ENCODE measurements around the gene DYNAP. TPM values are rescaled to one million over a fixed set of nuclear protein-coding genes. Genes with fewer than 3 reads are reported as not detected.

The DYNAP gene, protein sequence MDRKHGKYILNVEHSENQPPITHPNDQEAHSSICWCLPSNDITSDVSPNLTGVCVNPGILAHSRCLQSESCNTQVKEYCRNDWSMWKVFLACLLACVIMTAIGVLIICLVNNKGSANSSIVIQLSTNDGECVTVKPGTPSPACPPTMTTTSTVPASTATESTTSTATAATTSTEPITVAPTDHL
- not detected in 2 replicates for total RNA-seq (2014; rRNA removed; shearing (Covaris generic))

DNA sequence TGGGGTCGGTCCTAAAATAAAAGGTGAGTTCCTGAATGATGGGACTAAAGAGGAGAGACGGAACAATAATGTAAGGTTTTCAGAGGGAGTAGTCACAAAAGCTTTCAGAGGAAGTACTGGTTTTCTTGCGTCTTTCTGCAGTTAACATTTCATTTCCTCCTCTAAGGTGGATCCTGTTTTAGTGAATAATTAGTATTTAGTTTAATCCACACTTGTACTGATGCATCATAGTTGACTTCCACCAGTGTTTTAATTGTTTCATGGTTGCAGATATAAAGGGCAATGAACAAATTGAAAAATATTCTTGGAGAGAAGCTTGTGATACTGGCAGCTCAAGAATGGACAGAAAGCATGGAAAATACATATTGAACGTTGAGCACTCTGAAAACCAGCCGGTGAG lies at the start of gene DYNAP:
TSS of gene DYNAP (plus strand) at position 301 of the 400 bp plus-strand sequence. CDS start at position 339, 38 bp downstream.
- Histone ChIP-seq H3K36me3 (replicated peaks; ENCODE audit: control insufficient read depth, insufficient read depth, low read length) (no peaks in the 10 kb centered on the region), H3K4me3 (ENCODE audit: insufficient read depth, low read depth, low read length) (no peak within 1 kb of the TSS), H3K27me3 (ENCODE audit: control insufficient read depth, insufficient read depth, low read length) (no peaks in the 10 kb centered on the region)
- DNase-seq: no peak

DNA sequence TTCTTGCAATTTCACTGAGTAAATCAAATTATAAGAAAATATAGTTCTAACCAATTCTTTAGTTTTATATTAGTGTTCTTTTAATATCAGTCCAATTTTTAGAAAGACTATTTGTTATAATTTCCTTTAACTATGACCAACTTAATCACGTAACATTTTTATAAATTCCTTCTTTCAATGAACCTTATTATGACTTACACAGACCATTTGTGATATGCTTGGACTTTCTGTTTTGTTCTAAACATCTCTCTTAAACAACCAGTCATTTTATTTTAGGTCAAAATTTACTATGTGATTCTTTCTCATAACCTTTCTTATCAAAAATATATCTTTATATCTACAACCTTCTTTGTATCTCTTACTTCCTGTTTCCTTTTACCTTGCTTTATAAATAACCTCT lies 39.5 kb upstream of the DYNAP start:
- DNase-seq: no peak
- Histone ChIP-seq H3K27me3 (ENCODE audit: control insufficient read depth, insufficient read depth, low read length) (no peaks in the 10 kb centered on the region), H3K36me3 (replicated peaks; ENCODE audit: control insufficient read depth, insufficient read depth, low read length) (no peaks in the 10 kb centered on the region; the same call in 1 of the 2 replicates), H3K4me3 (ENCODE audit: insufficient read depth, low read depth, low read length) (no peak overlapping the region)

DNA sequence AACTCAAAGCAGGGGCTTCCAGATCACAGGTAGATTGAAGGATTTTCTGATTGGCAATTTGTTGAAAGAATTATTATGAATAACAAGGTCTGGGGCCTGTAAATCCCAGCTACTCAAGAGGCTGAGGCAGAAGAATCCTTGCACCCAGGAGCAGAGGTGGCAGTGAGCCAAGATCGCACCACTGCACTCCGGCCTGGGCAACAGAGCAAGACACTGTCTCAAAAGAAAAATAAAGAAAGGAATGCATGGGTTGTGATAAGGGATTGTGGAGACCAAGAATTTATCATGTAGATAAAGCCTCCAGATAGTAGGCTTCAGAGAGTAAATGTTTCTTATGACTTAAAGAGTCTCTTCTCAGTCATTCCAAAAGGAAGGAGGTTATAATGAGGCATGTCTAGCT lies 35.8 kb upstream of the DYNAP start:
- DNase-seq: no peak
- Histone ChIP-seq H3K4me3 (ENCODE audit: insufficient read depth, low read depth, low read length) (no peak overlapping the region), H3K27me3 (ENCODE audit: control insufficient read depth, insufficient read depth, low read length) (no peaks in the 10 kb centered on the region), H3K36me3 (replicated peaks; ENCODE audit: control insufficient read depth, insufficient read depth, low read length) (no peaks in the 10 kb centered on the region; the same call in 1 of the 2 replicates)

DNA sequence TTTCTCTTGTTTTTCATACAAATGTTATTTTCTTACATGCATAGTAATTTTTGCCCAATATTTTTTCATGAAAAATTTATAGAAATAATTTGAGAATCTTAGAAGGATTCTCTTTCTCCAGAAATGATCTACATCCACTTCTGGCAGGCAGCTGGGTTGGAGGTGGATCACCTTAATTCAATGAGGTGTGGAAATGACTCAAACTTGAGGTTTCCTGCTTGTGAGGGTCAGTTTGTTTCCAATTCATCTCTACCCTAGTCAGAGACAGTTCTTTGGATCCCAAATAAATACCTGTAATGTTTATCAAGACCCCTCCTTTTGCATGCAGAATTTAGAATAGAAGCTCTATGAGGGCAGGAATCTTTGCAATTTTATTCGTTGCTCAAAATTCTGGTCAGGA lies 35.0 kb upstream of the DYNAP start:
- no peak for DNase-seq
- no peaks in the 10 kb centered on the region for H3K27me3 ChIP-seq (ENCODE audit: control insufficient read depth, insufficient read depth, low read length)
- no peaks in the 10 kb centered on the region; the same call in 1 of the 2 replicates for H3K36me3 ChIP-seq (replicated peaks; ENCODE audit: control insufficient read depth, insufficient read depth, low read length)
- H3K4me3 ChIP-seq (ENCODE audit: insufficient read depth, low read depth, low read length): no peak overlapping the region

DNA sequence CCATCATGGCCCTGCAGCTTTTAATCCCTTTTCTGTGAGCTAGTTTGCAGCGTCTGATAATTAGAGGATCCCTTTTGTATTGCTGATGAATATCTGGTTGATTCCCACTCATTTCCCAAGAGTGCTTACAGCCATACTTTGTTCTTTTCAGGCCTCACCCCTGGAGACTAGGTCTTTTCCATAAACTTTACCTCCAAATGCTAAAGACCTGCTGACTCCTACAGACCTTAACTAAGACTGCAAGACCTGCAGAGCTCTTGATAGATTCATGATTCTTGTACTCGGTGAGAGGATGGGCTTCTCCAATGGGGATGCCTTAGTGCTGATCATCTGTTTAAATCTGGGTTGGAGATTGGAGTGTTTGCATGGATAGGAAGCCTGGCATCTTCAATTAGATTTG lies 33.1 kb upstream of the DYNAP start:
- Histone ChIP-seq H3K36me3 (replicated peaks; ENCODE audit: control insufficient read depth, insufficient read depth, low read length) (no peaks in the 10 kb centered on the region; the same call in 1 of the 2 replicates), H3K27me3 (ENCODE audit: control insufficient read depth, insufficient read depth, low read length) (no peaks in the 10 kb centered on the region), H3K4me3 (ENCODE audit: insufficient read depth, low read depth, low read length) (no peak overlapping the region)
- DNase-seq: peak; percentile 1

DNA sequence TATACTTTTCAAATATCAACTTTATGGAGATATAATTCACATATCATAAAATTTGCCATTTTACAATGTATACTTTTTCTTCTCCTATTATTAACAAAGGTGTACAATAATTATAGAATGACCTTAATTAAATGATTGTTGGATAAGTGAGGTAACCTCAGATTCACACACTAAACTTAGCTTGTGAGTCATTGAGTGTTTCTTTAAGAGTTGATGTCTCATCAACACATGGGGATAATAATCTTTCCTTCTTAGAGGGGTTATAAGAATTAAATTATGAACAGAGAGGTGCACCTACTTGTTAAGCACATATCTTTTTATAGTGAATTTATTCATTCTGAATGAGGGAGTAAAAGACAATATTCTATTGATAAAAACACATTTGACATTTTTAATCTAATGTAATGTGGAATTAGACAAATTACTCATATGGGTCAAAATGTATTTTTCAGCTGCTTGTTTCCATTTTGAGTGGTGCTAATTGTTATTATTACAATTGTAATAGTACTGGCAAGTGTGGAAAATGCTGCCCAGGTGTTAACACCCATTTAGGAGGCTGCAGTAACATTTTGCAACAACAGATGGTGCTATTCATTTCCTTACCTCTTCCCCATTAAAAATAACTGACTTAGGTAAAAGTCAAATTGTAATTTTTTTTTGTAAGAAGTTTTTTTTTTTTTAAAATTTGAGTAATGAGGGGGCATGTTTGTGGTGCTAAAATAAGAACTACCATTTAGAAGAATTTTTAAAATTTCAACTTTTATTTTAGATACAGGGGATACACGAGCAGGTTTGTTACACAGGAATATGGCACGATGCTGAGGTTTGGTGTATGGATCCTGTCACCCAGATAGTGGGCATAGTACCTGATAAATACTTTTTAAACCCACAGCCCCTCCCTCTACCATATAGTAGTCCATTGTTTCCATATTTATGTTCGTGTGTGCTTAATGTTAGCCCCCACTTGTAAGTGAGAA lies 32.1 kb upstream of the DYNAP start:
- DNase-seq: no peak
- Histone ChIP-seq H3K36me3 (replicated peaks; ENCODE audit: control insufficient read depth, insufficient read depth, low read length) (no peaks in the 10 kb centered on the region), H3K27me3 (ENCODE audit: control insufficient read depth, insufficient read depth, low read length) (no peaks in the 10 kb centered on the region), H3K4me3 (ENCODE audit: insufficient read depth, low read depth, low read length) (no peak overlapping the region)

DNA sequence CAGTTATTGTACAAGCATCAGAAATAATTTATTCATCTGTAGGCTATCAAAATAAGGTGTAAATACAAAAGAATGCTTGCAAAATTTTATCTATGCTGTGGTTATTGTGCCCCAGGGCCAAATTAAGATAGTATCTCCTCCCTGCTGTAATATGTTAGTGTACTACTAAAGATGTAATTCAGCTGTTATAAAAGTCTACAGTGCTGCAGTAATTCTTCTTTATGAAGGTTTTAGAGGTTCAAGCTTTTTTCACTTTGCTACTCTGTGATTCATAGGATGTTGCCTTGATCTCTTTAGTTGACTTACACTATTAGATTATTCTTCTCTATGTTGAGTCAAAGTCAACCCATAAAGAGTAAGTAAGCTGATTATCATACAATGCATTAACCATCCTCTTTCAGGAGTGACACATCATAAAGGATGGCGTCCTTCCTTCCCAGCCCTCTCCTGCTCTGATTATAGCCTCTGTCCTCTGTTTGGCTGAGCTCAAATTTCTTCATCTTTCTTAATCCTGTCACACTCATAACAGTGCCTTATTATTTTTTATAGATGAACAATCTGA lies 29.3 kb upstream of the DYNAP start:
- Histone ChIP-seq H3K4me3 (ENCODE audit: insufficient read depth, low read depth, low read length) (no peak overlapping the region), H3K36me3 (replicated peaks; ENCODE audit: control insufficient read depth, insufficient read depth, low read length) (no peaks in the 10 kb centered on the region), H3K27me3 (ENCODE audit: control insufficient read depth, insufficient read depth, low read length) (no peaks in the 10 kb centered on the region)
- DNase-seq: no peak

DNA sequence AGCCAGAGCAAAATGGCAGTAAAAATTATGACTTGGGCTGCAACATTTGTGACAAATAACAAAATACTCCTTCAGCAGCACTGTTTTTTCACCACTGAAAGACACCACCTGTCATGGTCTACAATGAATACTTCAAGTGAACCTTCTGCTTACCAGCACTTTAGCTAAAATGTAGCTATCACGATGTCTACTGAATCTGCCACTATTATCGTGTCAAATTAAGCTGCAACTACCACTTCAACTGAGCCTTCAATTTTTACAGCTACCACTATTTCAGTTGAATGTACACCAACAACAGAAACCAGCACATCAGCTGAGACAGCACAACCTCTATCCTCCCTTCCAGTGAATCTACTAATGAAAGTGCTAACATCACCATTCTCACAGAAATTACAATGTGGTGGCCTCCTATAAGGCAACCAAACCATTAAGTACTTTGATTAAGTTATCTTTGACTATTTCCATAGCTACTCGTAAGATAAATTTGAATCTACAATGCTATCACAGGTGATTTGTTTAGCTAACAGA lies 10.8 kb upstream of the DYNAP start:
- H3K4me3 ChIP-seq (ENCODE audit: insufficient read depth, low read depth, low read length): no peak overlapping the region
- no peak for DNase-seq

DNA sequence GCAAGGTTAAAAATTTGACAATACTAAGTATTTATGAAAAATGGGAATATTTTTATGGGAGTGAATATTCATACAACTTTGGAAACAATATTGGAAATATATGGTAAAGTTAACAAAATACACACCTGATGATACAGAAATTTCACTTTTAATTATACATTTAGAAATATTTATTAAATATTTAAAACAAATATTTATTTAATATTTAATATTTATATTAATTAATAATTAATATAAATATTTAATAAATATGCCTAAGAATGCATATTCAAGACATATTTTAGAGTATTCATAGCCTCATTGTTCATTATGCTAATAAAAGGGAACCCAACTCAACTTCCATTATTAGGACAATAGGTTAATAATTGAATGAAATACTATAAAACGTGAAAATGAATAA lies 7.0 kb upstream of the DYNAP start:
- H3K4me3 ChIP-seq (ENCODE audit: insufficient read depth, low read depth, low read length): no peak overlapping the region
- no peak for DNase-seq
- H3K27me3 ChIP-seq (ENCODE audit: control insufficient read depth, insufficient read depth, low read length): no peaks in the 10 kb centered on the region
- H3K36me3 ChIP-seq (replicated peaks; ENCODE audit: control insufficient read depth, insufficient read depth, low read length): no peaks in the 10 kb centered on the region

More for the DNA sequence above, 10.8 kb upstream of the DYNAP start:
- no peaks in the 10 kb centered on the region for H3K36me3 ChIP-seq (replicated peaks; ENCODE audit: control insufficient read depth, insufficient read depth, low read length)
- no peaks in the 10 kb centered on the region for H3K27me3 ChIP-seq (ENCODE audit: control insufficient read depth, insufficient read depth, low read length)

DNA sequence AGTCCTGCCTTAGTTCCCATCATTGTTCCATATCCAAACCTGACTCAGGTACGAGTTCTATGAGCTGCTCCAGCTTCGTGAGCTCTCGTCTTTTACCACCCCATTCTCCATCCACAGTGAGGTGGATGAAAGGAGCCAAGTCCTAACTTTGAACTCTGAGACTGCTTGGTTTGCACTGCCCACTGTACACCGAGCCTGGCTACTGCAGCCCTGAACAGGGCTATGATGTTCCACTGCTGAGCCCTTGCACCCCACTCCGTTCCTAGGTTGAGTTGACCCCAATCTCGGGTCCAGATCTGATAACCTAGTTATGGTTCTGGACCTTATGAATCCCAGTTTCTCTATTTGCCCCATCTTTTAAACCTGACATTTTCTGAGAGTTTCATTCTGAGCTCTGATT lies 5.3 kb upstream of the DYNAP start:
- no peak overlapping the region for H3K4me3 ChIP-seq (ENCODE audit: insufficient read depth, low read depth, low read length)
- DNase-seq: no peak
- H3K36me3 ChIP-seq (replicated peaks; ENCODE audit: control insufficient read depth, insufficient read depth, low read length): no peaks in the 10 kb centered on the region
- no peaks in the 10 kb centered on the region for H3K27me3 ChIP-seq (ENCODE audit: control insufficient read depth, insufficient read depth, low read length)

DNA sequence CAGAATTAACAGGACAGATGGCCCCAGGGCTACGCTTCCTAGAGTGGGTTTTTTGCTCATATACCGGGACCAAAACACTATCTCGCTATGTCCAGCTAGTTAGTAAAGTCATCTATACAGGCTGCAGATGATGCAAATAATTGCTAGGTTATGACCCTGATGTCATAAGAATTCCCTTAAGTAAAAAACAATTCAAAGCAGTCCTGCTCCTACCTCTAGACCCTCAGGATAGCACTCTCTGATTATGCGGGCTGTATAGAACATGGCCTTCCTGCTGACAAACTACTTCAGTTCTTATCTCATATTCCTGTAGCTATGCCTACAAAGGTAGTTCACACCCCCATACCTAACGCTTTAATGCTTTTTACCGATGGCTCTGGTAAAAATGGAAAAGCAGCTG lies 13.2 kb downstream of the DYNAP start:
- no peaks in the 10 kb centered on the region for H3K36me3 ChIP-seq (replicated peaks; ENCODE audit: control insufficient read depth, insufficient read depth, low read length)
- H3K27me3 ChIP-seq (ENCODE audit: control insufficient read depth, insufficient read depth, low read length): no peaks in the 10 kb centered on the region
- H3K4me3 ChIP-seq (ENCODE audit: insufficient read depth, low read depth, low read length): no peak overlapping the region
- no peak for DNase-seq

DNA sequence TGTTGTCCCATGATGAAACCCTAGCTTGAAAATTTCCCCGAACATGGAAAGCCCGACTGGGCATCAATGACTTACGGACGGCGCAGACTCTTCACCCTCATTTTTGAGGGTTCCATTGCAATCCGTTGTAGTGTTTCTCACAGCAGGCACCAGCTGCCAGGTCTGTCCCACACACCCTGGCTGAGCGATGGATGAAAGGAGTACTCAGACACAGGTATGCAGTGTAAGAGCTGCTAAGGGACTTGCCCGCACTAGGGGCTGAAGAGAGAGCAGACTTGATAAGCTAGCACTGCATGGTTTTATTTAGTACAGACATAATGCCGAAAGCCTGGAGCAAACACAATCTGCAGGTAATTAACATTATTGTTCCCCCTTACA lies 15.8 kb downstream of the DYNAP start:
- DNase-seq: no peak
- no peaks in the 10 kb centered on the region for H3K27me3 ChIP-seq (ENCODE audit: control insufficient read depth, insufficient read depth, low read length)
- H3K4me3 ChIP-seq (ENCODE audit: insufficient read depth, low read depth, low read length): no peak overlapping the region
- no peaks in the 10 kb centered on the region for H3K36me3 ChIP-seq (replicated peaks; ENCODE audit: control insufficient read depth, insufficient read depth, low read length)

DNA sequence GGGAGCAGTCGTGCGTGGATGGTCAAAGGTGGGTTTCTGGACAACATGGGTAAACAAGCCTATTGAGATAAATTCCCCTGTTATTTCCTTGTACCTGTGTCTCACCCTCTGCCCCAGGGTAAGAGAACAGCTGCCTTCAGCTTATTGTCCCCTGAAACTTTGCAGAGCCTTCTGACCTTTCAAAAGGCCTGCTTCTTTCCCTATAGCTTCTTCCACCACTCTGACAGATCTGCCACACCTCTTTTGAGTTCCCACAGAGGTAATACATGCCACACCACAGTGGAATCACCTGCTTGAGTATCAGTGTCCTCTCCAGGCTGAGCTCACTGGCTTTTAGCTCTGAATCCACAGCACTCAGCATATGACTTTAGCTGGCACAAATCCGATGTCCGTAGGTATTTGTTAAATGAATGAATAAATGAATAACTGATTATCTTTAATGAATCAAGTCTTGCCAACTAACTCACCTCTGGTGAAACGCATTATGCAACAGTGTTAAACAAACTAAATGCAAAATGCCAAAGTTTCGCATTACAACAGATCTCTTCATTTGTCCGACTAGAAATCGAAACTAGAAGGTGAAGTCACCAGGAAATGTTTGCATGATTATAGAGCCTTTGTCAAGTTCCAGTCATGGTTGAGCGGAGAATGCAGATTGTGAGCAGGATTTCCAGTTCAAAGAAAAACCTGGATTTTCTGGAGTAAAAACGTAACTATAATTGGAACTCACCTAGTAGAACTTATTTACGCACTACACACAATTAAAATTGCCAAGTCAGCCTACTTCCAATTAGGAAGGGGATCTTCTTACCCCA lies 16.4 kb downstream of the DYNAP start:
- no peak overlapping the region for H3K4me3 ChIP-seq (ENCODE audit: insufficient read depth, low read depth, low read length)
- no peaks in the 10 kb centered on the region for H3K27me3 ChIP-seq (ENCODE audit: control insufficient read depth, insufficient read depth, low read length)
- DNase-seq: peak; percentile 2

DNA sequence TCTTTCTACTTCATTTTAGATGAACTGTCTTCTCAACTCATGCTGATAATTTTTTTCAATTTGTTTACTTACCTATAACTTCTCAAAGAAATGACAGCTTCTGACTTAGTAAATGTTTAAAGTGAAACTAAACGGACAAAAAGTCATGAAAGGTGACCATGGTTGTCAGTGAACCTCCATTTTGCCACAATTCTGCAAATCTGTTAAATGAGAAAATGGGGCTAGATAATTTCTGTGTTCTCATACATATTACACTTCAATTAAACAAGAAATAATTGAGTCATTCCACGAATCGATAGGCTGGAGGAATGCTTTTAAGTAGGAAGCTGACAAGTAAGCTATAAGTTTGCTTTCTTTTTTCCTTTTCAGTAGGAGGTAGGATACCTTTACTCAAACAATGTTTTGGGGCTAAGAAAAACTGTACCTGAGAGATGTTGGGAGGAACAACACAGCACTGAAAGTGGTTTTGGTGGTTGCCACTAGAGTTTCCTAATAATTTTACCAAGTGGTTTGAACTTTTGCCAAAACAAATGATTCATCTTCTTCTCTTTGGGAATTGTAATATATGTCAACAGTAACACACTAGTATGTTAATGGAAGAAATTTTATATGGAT lies 17.1 kb downstream of the DYNAP start:
- no peaks in the 10 kb centered on the region for H3K36me3 ChIP-seq (replicated peaks; ENCODE audit: control insufficient read depth, insufficient read depth, low read length)
- no peak for DNase-seq
- H3K4me3 ChIP-seq (ENCODE audit: insufficient read depth, low read depth, low read length): no peak overlapping the region
- no peaks in the 10 kb centered on the region for H3K27me3 ChIP-seq (ENCODE audit: control insufficient read depth, insufficient read depth, low read length)

More for the DNA sequence above, 16.4 kb downstream of the DYNAP start:
- H3K36me3 ChIP-seq (replicated peaks; ENCODE audit: control insufficient read depth, insufficient read depth, low read length): no peaks in the 10 kb centered on the region
